Adrenal gland (tissue), 19 donors: ENCODE data around the gene EPS8L1. TPM values are rescaled to one million over a fixed set of nuclear protein-coding genes. Genes with fewer than 3 reads are reported as not detected.
"Not testable (repeated sequence)": the region's sequence is repeated elsewhere in the genome, so short reads cannot be mapped to it uniquely, and the experiment has no call there.

Experiments used
- DNase-seq, 7 donors: peaks; one replicate each; pipeline ENCODE4 v3.0.0-alpha.2; 2019 to 2020
- H3K27ac ChIP-seq, 5 donors: fragments of 200-600 bp; sonication (generic) in 4 of 5; 1 replicate in 3 of 5; 2 replicates in 2 of 5; pipeline versions ENCODE4 v1.5.1 to v1.8.0; 2016 to 2020; ENCODE audit warnings: mild to moderate bottlenecking in 1 of 5
- H3K27me3 ChIP-seq: fragments of 200-600 bp; 2 replicates; pipeline ENCODE4 v1.8.0; 2021
- H3K36me3 ChIP-seq, 2 donors: fragments of 200-600 bp; replicated peaks in 1 of 2; 1 replicate in 1 of 2; 2 replicates in 1 of 2; pipeline versions ENCODE4 v1.5.1 to v1.8.0; 2018 to 2022
- H3K4me1 ChIP-seq, 2 donors: fragments of 200-600 bp; replicated peaks in 1 of 2; 1 replicate in 1 of 2; 2 replicates in 1 of 2; pipeline versions ENCODE4 v1.5.1 to v1.8.0; 2018 to 2021
- H3K4me3 ChIP-seq, 4 donors: fragments of 200-600 bp; sonication (generic) in 3 of 4; one replicate each; pipeline ENCODE4 v1.5.1; 2016 to 2018
- H3K9me3 ChIP-seq, 3 donors: fragments of 200-600 bp; sonication (generic) in 1 of 3; replicated peaks in 1 of 3; 1 replicate in 2 of 3; 2 replicates in 1 of 3; pipeline versions ENCODE4 v1.5.1 to v1.8.0; 2016 to 2021
- POLR2A ChIP-seq, 2 donors: fragments of 450-650 bp; IDR thresholded peaks; one replicate each; pipeline ENCODE4 v1.6.1; 2017; ENCODE audit warnings: antibody characterized with exemption in 2 of 2, mild to moderate bottlenecking in 2 of 2, moderate library complexity in 1 of 2
- WGBS, 4 donors: extraction: QIAGEN DNeasy Blood & Tissue Kit in 2 of 4; methylation state at CpG; one replicate each; pipeline versions ENCODE4 v1.1.5 to v1.1.7; 2013 to 2017; 5-methylcytosine and 5-hydroxymethylcytosine counted together
- intact Hi-C, 2 donors: fragments of 100-400 bp; cut with DNase I; formaldehyde crosslinking; loops; one replicate each; pipeline versions ENCODE4 v1.14.1 to v1.15.0; 2022 to 2023
- long read RNA-seq, 10 donors: library from polyadenylated mRNA in 3 of 10; unstranded in 2 of 10; stranded (forward) in 1 of 10; transcript quantifications; one replicate each; pipeline ENCODE4 v2.0.0 and lab custom pipeline, GENCODE V29; 2021 to 2026
- polyA plus RNA-seq, 3 donors: library from polyadenylated mRNA; stranded (reverse); fragments of 200-250 nt in 2 of 3; fragments of 350-450 nt in 1 of 3; fragmentation: Illumina TruSeq in 1 of 3; extraction: RNeasy Lipid Tissue Mini Kit (QIAGEN cat#74804) in 1 of 3; gene quantifications; one replicate each; pipeline ENCODE4 v1.2.3, GENCODE V29; 2013 to 2014
- total RNA-seq, 9 donors: library from RNA; depleted of rRNA in 4 of 9; stranded (reverse); fragments of >200 nt in 4 of 9; fragments of 120-200 nt in 1 of 9; fragmentation: NEBNext Ultra II Directional in 1 of 9; extraction: Animal tissue kit (Norgen Biotek cat#: 25700) in 1 of 9; gene quantifications; one replicate each; pipeline versions ENCODE4 v1.1.0 to v1.2.4, GENCODE V29; 2013 to 2023
- TF ChIP-seq, protein P1 (sequence below), 6 experiments: fragments of 450-650 bp in 4 of 6; fragments of 200-600 bp in 2 of 6; sonication (generic) in 1 of 6; IDR thresholded peaks; 1 replicate in 5 of 6; 2 replicates in 1 of 6; pipeline versions ENCODE4 v1.5.1 to v1.8.0; 2016 to 2021; ENCODE audit warnings: antibody characterized with exemption in 6 of 6, mild to moderate bottlenecking in 2 of 6, moderate library complexity in 1 of 6
- donor health status: healthy with polysubstance abuse.
- donor health status: Bipolar disorder and iron deficiency.
- donor health status: DM: yes; HTN: yes; CAD: no.
- donor health status: DM: no; HTN: no; CAD: no.
- donor health status: DM: no; HTN: no; CAD: no.
- donor health status: DM: yes; HTN: yes; CAD: no.

EPS8L1 gene
- total RNA-seq = 1 to 10 TPM in 6 of 9 donors, under 1 TPM in 2, not detected in 1; 0.60 to 4.4 (median 2.0) TPM
- 1 to 10 TPM in 2 of 3 donors, not detected in 1; 3.6 to 8.0 TPM for polyA plus RNA-seq
- long read RNA-seq, donor 1 = 0 reads
- long read RNA-seq, donor 2, partial matches to known transcripts = 0 of 1 reads
- long read RNA-seq, donor 2, other reads (novel, unspliced or antisense) = 0 of 1 reads
- long read RNA-seq, donor 3 = 0 reads
- long read RNA-seq, donor 4, partial matches to known transcripts = 0 of 1 reads
- long read RNA-seq, donor 4, other reads (novel, unspliced or antisense) = 1 of 1 reads
- long read RNA-seq, donor 5, partial matches to known transcripts = 0 of 3 reads
- long read RNA-seq, donor 5, other reads (novel, unspliced or antisense) = 1 of 3 reads
- long read RNA-seq, donor 6 = 0 reads
- long read RNA-seq, donor 7 = 0 reads
- long read RNA-seq, donor 8, partial matches to known transcripts = 0 of 1 reads
- long read RNA-seq, donor 8, other reads (novel, unspliced or antisense) = 0 of 1 reads
- long read RNA-seq, donor 9 = 0 reads
- long read RNA-seq, donor 10, partial matches to known transcripts = 5 of 5 reads
- long read RNA-seq, donor 10, other reads (novel, unspliced or antisense) = 0 of 5 reads

DNA sequence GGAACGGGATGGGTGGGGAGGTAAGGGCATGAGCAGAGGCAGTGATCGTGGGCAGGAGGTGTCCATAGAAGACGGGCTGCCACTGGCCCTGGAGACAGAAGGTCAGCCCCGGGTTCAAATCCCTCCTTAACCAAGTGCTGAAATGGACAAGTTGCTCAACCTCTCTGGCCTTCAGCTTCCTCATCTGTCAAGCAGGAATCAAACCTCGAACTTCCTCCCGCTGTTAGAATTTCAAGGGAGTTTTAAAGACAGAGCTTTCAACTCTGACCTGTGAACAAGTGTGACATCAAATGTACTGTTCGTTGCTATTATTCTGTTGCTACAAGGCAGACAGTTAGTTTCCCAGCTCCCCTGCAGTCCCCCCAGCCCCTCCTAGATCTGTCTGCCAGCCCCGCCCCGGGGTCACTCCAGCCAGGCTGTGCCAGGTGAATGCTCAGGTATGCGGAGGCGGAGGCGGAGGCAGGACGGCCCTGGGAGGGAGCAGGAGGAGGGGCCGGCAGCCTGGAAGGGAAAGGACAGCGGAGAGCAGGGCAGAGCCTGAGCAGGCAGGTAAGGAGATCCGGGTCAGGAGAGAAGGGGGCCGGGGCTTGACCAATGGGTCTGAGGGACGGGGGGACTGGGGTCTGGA is at the start of gene EPS8L1:
Gene EPS8L1, plus strand, starts transcription at position 499 of the 628 bp plus-strand sequence. CDS start 576 bp downstream, outside the sequence.
- no peaks in the 10 kb centered on the region for H3K9me3 ChIP-seq
- WGBS, 4 donors = 36 to 41% (median 38%) methylated on average over 16 to 18 of the region's 18 CpGs
- intact Hi-C loops = no loop called here
- no peak within 1 kb of the TSS for H3K27ac ChIP-seq
- no peak within 1 kb of the TSS for H3K4me3 ChIP-seq
- no peak for DNase-seq
- peaks cover 0 to 1% of the 10 kb centered on the region in 2 donors for H3K4me1 ChIP-seq
- TF ChIP-seq POLR2A (IDR thresholded peaks at IDR 0.05) = no peak
- TF ChIP-seq, protein P1, sequence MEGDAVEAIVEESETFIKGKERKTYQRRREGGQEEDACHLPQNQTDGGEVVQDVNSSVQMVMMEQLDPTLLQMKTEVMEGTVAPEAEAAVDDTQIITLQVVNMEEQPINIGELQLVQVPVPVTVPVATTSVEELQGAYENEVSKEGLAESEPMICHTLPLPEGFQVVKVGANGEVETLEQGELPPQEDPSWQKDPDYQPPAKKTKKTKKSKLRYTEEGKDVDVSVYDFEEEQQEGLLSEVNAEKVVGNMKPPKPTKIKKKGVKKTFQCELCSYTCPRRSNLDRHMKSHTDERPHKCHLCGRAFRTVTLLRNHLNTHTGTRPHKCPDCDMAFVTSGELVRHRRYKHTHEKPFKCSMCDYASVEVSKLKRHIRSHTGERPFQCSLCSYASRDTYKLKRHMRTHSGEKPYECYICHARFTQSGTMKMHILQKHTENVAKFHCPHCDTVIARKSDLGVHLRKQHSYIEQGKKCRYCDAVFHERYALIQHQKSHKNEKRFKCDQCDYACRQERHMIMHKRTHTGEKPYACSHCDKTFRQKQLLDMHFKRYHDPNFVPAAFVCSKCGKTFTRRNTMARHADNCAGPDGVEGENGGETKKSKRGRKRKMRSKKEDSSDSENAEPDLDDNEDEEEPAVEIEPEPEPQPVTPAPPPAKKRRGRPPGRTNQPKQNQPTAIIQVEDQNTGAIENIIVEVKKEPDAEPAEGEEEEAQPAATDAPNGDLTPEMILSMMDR (IDR thresholded peaks at IDR 0.05) = no peak
- no peaks in the 10 kb centered on the region for H3K36me3 ChIP-seq
- H3K27me3 ChIP-seq = peaks cover 19% of the 10 kb centered on the region

- H3K27me3 ChIP-seq, H3K9me3 ChIP-seq, H3K4me1 ChIP-seq, H3K4me3 ChIP-seq, intact Hi-C loops, H3K36me3 ChIP-seq, DNase-seq, H3K27ac ChIP-seq: not testable (repeated sequence)
- WGBS, 4 donors = 80 to 90% (median 85%) methylated on average over 5 to 10 of the region's 12 CpGs; no CpG with 5 or more reads in 1 of the 4 donors
These were observed 48.6 kb upstream of the EPS8L1 start for GRCh38 chr19:55027140-55027471.

- intact Hi-C loops = no loop called here
- Histone ChIP-seq H3K4me1 (no peaks in the 10 kb centered on the region), H3K36me3 (no peaks in the 10 kb centered on the region), H3K4me3 (no peak overlapping the region), H3K9me3 (no peaks in the 10 kb centered on the region), H3K27ac (no peak overlapping the region), H3K27me3 (no peaks in the 10 kb centered on the region)
- DNase-seq = no peak
- WGBS, 4 donors = 79 to 82% (median 81%) methylated on average over 15 to 21 of the region's 21 CpGs
- TF ChIP-seq, protein P1 (IDR thresholded peaks at IDR 0.05) = no peak
- TF ChIP-seq POLR2A (IDR thresholded peaks at IDR 0.05) = no peak
These were observed 48.0 kb upstream of the EPS8L1 start for GRCh38 chr19:55027472-55028337.

- 78 to 91% (median 88%) methylated on average over 7 of the region's 7 CpGs for WGBS, 4 donors
- DNase-seq = no peak
- Histone ChIP-seq H3K4me3 (no peak overlapping the region), H3K4me1 (no peaks in the 10 kb centered on the region), H3K36me3 (no peaks in the 10 kb centered on the region), H3K27me3 (no peaks in the 10 kb centered on the region), H3K9me3 (no peaks in the 10 kb centered on the region), H3K27ac (no peak overlapping the region)
- TF ChIP-seq POLR2A (IDR thresholded peaks at IDR 0.05) = no peak
- TF ChIP-seq, protein P1 (IDR thresholded peaks at IDR 0.05) = no peak
- intact Hi-C loops = no loop called here
These were observed 46.9 kb upstream of the EPS8L1 start for GRCh38 chr19:55028757-55029156.
